Panc1 (cell line): ENCODE data around the gene BRI3BP. TPM values are rescaled to one million over a fixed set of nuclear protein-coding genes. Genes with fewer than 3 reads are reported as not detected.
"Not testable (repeated sequence)": the region's sequence is repeated elsewhere in the genome, so short reads cannot be mapped to it uniquely, and the experiment has no call there.

Experiments used
- ATAC-seq: fragments of 200-7000 bp; cut with Tn5 transposase; 2 replicates; pipeline ENCODE4 v1.9.1; 2020; ENCODE audit warnings: mild to moderate bottlenecking, moderate library complexity
- BruUV-seq: library from RNA; stranded (reverse); fragments of 400-500 nt; replicated peaks from 2 replicates; lab custom pipeline; 2021; lab: Mats Ljungman, UMichigan
- CTCF ChIA-PET: fragments of 300-600 bp; sonication (Branson Sonifier 250); formaldehyde crosslinking; loops from one replicate; lab custom pipeline; 2022; ENCODE audit warnings: antibody characterized with exemption; lab: Charles Lee
- POLR2A ChIA-PET: fragments of 300-600 bp; sonication (Branson Sonifier 250); formaldehyde crosslinking; loops from one replicate; lab custom pipeline; 2022; ENCODE audit warnings: antibody characterized with exemption; lab: Charles Lee
- DNase-seq: peaks from one replicate; pipeline ENCODE4 v3.0.0-alpha.2; 2010; ENCODE audit warnings: low read depth, low spot score
- H3K27ac ChIP-seq: 2 replicates; pipeline ENCODE4 v1.5.1; 2011; ENCODE audit warnings: mild to moderate bottlenecking, low read length, inconsistent platforms
- H3K27me3 ChIP-seq: fragments of 200-500 bp; sonication (Bioruptor generic); 2 replicates; pipeline ENCODE4 v1.6.0; 2014; ENCODE audit warnings: low read length, inconsistent platforms; ENCODE audit not compliant: control insufficient read depth, insufficient read depth
- H3K36me3 ChIP-seq: fragments of 200-500 bp; sonication (Bioruptor generic); 2 replicates; pipeline ENCODE4 v1.5.1; 2014; ENCODE audit warnings: inconsistent platforms, mild to moderate bottlenecking, low read length, moderate library complexity; ENCODE audit not compliant: control insufficient read depth, insufficient read depth
- H3K4me1 ChIP-seq: 2 replicates; pipeline ENCODE4 v1.5.1; 2011; ENCODE audit warnings: inconsistent platforms, mild to moderate bottlenecking, low read length, moderate library complexity; ENCODE audit not compliant: control insufficient read depth, insufficient read depth
- H3K4me3 ChIP-seq, 2 experiments: 2 replicates each; pipeline ENCODE4 v1.5.1; 2011 to 2012; ENCODE audit warnings: low read depth in 2 of 2, low read length in 2 of 2, mild to moderate bottlenecking in 2 of 2, inconsistent platforms in 1 of 2, moderate library complexity in 1 of 2
- H3K9me3 ChIP-seq: fragments of 200-500 bp; sonication (Bioruptor generic); 2 replicates; pipeline ENCODE4 v1.5.1; 2014; ENCODE audit warnings: low read depth, mild to moderate bottlenecking, inconsistent platforms, low read length, moderate library complexity; ENCODE audit not compliant: control insufficient read depth, insufficient read depth
- POLR2AphosphoS5 ChIP-seq: IDR thresholded peaks from 2 replicates; pipeline ENCODE4 v1.6.1; 2012; ENCODE audit warnings: mild to moderate bottlenecking, low read depth, low read length, moderate library complexity
- SIN3A ChIP-seq: IDR thresholded peaks from 2 replicates; pipeline ENCODE4 v1.6.1; 2012; ENCODE audit warnings: low read depth, mild to moderate bottlenecking, low read length, moderate library complexity, borderline replicate concordance; ENCODE audit not compliant: insufficient read depth
- TCF7L2 ChIP-seq: IDR thresholded peaks from 2 replicates; pipeline ENCODE4 v1.6.1; 2011; ENCODE audit warnings: mild to moderate bottlenecking, low read depth, low read length, inconsistent platforms
- in situ Hi-C: cut with HindIII; loops from 2 replicates; pipeline ENCODE4 v1.10.0; 2016; ENCODE audit warnings: low sequenced_read_pairs, low pct_unique_long_range_greater_than_20kb
- intact Hi-C: fragments of 100-400 bp; cut with micrococcal nuclease; formaldehyde crosslinking; loops from one replicate; pipeline ENCODE4 v1.10.0; 2022; ENCODE audit not compliant: unreplicated experiment
- total RNA-seq: library from RNA; stranded (reverse); gene quantifications from one replicate; pipeline ENCODE4 v1.2.1, GENCODE V29; 2021; ENCODE audit not compliant: unreplicated experiment
- TF ChIP-seq, protein P1 (sequence below), 2 experiments: IDR thresholded peaks; 2 replicates each; pipeline ENCODE4 v1.6.1; 2011 to 2012; ENCODE audit warnings: low read depth in 2 of 2, control low read depth in 1 of 2, low read length in 1 of 2, mild to moderate bottlenecking in 1 of 2, moderate library complexity in 1 of 2; ENCODE audit not compliant: insufficient read depth in 1 of 2
- TF ChIP-seq, protein P2 (sequence below): fragments of 450-650 bp; IDR thresholded peaks from 2 replicates; pipeline ENCODE4 v1.5.1; 2017; ENCODE audit warnings: mild to moderate bottlenecking

BRI3BP gene
- total RNA-seq, 1 experiment from 2014 or later, result 35.1 TPM

DNA sequence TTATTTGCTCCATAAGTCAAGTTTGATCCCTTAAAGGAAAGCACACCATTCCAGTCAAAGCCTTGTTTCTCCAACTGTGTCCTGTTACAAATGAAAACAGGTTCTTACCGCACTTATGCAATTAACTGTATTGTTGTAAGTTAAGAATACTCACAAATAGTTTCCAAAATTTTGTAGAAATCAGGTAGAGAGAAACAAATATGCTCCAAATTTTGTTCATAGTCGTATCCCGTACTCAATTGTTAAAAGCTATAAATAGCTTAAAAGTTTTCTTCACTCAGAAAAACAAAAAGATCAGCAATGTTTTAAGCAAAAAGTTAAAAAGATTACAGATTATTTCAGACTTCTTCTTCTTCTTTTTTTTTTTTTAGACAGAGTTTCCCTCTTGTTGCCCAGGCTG, 67.8 kb downstream of the BRI3BP start:
- intact Hi-C loops, result no loop called here
- no peak for DNase-seq
- H3K9me3 ChIP-seq, result no peaks in the 10 kb centered on the region
- POLR2A ChIA-PET, result no interaction called here
- no peaks in the 10 kb centered on the region for H3K36me3 ChIP-seq
- H3K4me1 ChIP-seq, result no peaks in the 10 kb centered on the region
- BruUV-seq, result no TSS peak
- H3K4me3 ChIP-seq, result no peak overlapping the region
- no peak for ATAC-seq
- in situ Hi-C loops, result no loop called here
- CTCF ChIA-PET, result no interaction called here
- no peak overlapping the region for H3K27ac ChIP-seq
- TF ChIP-seq, protein P1, sequence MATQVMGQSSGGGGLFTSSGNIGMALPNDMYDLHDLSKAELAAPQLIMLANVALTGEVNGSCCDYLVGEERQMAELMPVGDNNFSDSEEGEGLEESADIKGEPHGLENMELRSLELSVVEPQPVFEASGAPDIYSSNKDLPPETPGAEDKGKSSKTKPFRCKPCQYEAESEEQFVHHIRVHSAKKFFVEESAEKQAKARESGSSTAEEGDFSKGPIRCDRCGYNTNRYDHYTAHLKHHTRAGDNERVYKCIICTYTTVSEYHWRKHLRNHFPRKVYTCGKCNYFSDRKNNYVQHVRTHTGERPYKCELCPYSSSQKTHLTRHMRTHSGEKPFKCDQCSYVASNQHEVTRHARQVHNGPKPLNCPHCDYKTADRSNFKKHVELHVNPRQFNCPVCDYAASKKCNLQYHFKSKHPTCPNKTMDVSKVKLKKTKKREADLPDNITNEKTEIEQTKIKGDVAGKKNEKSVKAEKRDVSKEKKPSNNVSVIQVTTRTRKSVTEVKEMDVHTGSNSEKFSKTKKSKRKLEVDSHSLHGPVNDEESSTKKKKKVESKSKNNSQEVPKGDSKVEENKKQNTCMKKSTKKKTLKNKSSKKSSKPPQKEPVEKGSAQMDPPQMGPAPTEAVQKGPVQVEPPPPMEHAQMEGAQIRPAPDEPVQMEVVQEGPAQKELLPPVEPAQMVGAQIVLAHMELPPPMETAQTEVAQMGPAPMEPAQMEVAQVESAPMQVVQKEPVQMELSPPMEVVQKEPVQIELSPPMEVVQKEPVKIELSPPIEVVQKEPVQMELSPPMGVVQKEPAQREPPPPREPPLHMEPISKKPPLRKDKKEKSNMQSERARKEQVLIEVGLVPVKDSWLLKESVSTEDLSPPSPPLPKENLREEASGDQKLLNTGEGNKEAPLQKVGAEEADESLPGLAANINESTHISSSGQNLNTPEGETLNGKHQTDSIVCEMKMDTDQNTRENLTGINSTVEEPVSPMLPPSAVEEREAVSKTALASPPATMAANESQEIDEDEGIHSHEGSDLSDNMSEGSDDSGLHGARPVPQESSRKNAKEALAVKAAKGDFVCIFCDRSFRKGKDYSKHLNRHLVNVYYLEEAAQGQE (IDR thresholded peaks at IDR 0.05; ENCODE audit: insufficient read depth in 1 of 2, low read depth in 2 of 2, low read length in 1 of 2), result no peak
- TF ChIP-seq TCF7L2 (no peak), POLR2AphosphoS5 (no peak), SIN3A (no peak)
- TF ChIP-seq, protein P2, sequence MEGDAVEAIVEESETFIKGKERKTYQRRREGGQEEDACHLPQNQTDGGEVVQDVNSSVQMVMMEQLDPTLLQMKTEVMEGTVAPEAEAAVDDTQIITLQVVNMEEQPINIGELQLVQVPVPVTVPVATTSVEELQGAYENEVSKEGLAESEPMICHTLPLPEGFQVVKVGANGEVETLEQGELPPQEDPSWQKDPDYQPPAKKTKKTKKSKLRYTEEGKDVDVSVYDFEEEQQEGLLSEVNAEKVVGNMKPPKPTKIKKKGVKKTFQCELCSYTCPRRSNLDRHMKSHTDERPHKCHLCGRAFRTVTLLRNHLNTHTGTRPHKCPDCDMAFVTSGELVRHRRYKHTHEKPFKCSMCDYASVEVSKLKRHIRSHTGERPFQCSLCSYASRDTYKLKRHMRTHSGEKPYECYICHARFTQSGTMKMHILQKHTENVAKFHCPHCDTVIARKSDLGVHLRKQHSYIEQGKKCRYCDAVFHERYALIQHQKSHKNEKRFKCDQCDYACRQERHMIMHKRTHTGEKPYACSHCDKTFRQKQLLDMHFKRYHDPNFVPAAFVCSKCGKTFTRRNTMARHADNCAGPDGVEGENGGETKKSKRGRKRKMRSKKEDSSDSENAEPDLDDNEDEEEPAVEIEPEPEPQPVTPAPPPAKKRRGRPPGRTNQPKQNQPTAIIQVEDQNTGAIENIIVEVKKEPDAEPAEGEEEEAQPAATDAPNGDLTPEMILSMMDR, result no peak
- no peaks in the 10 kb centered on the region for H3K27me3 ChIP-seq

DNA sequence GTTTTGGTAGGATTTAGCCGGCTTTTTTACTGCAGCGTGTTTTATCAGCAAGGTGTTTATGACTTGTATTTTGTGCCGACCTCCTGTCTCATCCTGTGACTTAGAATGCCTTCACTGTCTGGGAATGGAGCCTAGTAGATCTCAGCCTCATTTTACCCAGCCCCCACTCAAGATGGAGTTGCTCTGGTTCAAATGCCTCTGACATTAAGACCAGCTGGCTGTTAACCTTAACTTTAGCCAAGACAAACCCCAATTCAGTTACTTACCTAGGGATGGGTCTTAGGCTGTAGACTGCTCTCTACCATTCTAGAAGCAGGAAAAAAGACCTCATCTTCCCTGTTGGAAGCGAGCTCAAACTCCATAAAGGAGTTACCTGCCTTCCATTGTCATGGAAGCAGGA, 70.1 kb downstream of the BRI3BP start:
- H3K4me3 ChIP-seq, H3K27me3 ChIP-seq, DNase-seq, H3K9me3 ChIP-seq, intact Hi-C loops, H3K27ac ChIP-seq, H3K4me1 ChIP-seq, in situ Hi-C loops, BruUV-seq, ATAC-seq, H3K36me3 ChIP-seq, POLR2A ChIA-PET, CTCF ChIA-PET: not testable (repeated sequence)

DNA sequence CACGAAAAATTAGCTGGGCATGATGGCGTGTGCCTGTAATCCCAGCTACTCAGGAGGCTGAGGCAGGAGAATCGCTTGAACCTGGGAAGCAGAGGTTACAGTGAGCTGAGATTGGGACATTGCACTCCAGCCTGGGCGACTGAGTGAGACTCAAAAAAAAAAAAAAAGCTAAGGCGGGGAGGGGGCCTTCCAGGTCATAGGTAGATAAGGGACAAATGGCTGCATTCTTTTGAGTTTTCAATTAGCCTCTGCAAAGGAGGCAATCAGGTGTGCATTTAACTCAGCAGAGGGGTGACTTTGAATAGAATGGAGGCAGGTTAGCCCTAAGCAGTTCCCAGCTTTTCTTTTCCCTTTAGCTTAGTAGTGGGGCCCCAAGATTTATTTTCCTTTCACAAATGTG, 71.0 kb downstream of the BRI3BP start:
- peak overlapping the region; percentile 81; the same call in 1 of the 2 replicates for H3K27ac ChIP-seq
- H3K9me3 ChIP-seq, result no peaks in the 10 kb centered on the region
- H3K4me3 ChIP-seq, result peak overlapping the region; percentile 82 to 87
- no TSS peak for BruUV-seq
- 0 out of 2 replicates have a peak, but pooled peaks cover 3% of the 10 kb centered on the region for H3K4me1 ChIP-seq
- H3K27me3 ChIP-seq, result no peaks in the 10 kb centered on the region
- no peak for DNase-seq
- ATAC-seq, result no peak
- CTCF ChIA-PET, result interaction anchor here (1.0 kb wide), 1 partner anchor 71 kb away, joined by 3 read pairs; the partner anchor contains the start of gene BRI3BP
- in situ Hi-C loops, result no loop called here
- no peaks in the 10 kb centered on the region for H3K36me3 ChIP-seq
- intact Hi-C loops, result no loop called here
- no peak for TF ChIP-seq SIN3A
- TF ChIP-seq POLR2AphosphoS5, result no peak
- TF ChIP-seq, protein P2, result no peak
- no peak for TF ChIP-seq TCF7L2
- TF ChIP-seq, protein P1 (IDR thresholded peaks at IDR 0.05; ENCODE audit: insufficient read depth in 1 of 2, low read depth in 2 of 2, low read length in 1 of 2), result no peak
- POLR2A ChIA-PET, result interaction anchor here (0.6 kb wide), 1 partner anchor 159 kb away, joined by 3 read pairs; no protein-coding TSS in a partner anchor
